Omental fat pad (tissue), 4 donors: ENCODE data around the gene MED12L. TPM values are rescaled to one million over a fixed set of nuclear protein-coding genes. Genes with fewer than 3 reads are reported as not detected.

Experiments used
- ATAC-seq: fragments of 150-250 bp; one replicate; pipeline ENCODE4 v1.9.1; 2016; ENCODE audit warnings: mild to moderate bottlenecking, moderate library complexity; ENCODE audit not compliant: low FRiP score
- DNase-seq: peaks from one replicate; pipeline ENCODE4 v3.0.0-alpha.2; 2019; ENCODE audit warnings: low spot score
- CTCF ChIP-seq, 3 donors: fragments of 450-650 bp; IDR thresholded peaks; one replicate each; pipeline ENCODE4 v1.5.1; 2016 to 2017; ENCODE audit warnings: antibody characterized with exemption in 3 of 3, mild to moderate bottlenecking in 3 of 3, moderate library complexity in 2 of 3
- total RNA-seq, 4 donors: library from RNA; depleted of rRNA; stranded (reverse); fragments of >200 nt; gene quantifications; one replicate each; pipeline ENCODE4 v1.1.0, GENCODE V29; 2016

The MED12L gene
- total RNA-seq, 4 donors from 2014 or later: 0.16 to 0.37 (median 0.31) TPM

- no peak for TF ChIP-seq CTCF (IDR thresholded peaks at IDR 0.05)
- ATAC-seq: no peak
Observed at GRCh38 chr3:151135541-151136337, 50.3 kb downstream of the MED12L start.

GRCh38 chr3:151142929-151143328 is 57.5 kb downstream of the MED12L start:
- ATAC-seq: no peak
- no peak for TF ChIP-seq CTCF (IDR thresholded peaks at IDR 0.05)
- no peak for DNase-seq

More at GRCh38 chr3:151135541-151136337, 50.3 kb downstream of the MED12L start:
- no peak for DNase-seq

GRCh38 chr3:151144016-151144415 is 58.6 kb downstream of the MED12L start:
- DNase-seq (no peak), ATAC-seq (no peak)
- TF ChIP-seq CTCF (IDR thresholded peaks at IDR 0.05): no peak

- DNase-seq: no peak
- no peak for TF ChIP-seq CTCF (IDR thresholded peaks at IDR 0.05)
- no peak for ATAC-seq
Observed at GRCh38 chr3:151144760-151145159, 59.3 kb downstream of the MED12L start.

- DNase-seq (no peak), ATAC-seq (no peak)
- TF ChIP-seq CTCF (IDR thresholded peaks at IDR 0.05): no peak
Observed at GRCh38 chr3:151145713-151146070, 60.2 kb downstream of the MED12L start.

GRCh38 chr3:151146071-151146730 is 60.7 kb downstream of the MED12L start:
- peak in 1 of 3 donors; percentile 49 for TF ChIP-seq CTCF (IDR thresholded peaks at IDR 0.05)
- peak; percentile 66 for ATAC-seq
- no peak for DNase-seq

- ATAC-seq: no peak
- no peak for DNase-seq
- TF ChIP-seq CTCF (IDR thresholded peaks at IDR 0.05): no peak
Observed at GRCh38 chr3:151146731-151147091, 61.2 kb downstream of the MED12L start.
